GM19238 (cell line): ENCODE measurements around the gene PRRX1.

Source experiments
- DNase-seq: peaks from one replicate; pipeline ENCODE4 v3.0.0; 2011; ENCODE audit warnings: low spot score; ENCODE audit not compliant: insufficient read length

The PRRX1 gene

DNA sequence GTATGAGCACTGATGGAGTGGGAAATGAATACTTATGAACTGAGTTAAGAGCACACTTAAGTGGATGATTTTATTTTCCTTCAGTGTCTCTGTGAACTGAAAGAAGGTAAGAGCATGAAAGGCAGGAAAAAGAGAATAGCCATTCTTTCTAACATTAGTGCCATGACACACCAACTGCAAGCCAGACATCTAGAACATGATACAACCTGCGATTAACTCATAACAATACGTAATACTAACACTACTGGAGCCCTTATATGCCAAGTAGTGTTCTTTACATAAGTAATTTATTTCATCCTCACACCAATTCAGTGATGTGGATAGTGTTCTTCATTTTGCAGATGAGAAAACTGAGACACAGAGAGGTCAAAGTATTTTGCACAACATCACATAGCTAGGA is 56.7 kb downstream of the PRRX1 start:
- no peak for DNase-seq

DNA sequence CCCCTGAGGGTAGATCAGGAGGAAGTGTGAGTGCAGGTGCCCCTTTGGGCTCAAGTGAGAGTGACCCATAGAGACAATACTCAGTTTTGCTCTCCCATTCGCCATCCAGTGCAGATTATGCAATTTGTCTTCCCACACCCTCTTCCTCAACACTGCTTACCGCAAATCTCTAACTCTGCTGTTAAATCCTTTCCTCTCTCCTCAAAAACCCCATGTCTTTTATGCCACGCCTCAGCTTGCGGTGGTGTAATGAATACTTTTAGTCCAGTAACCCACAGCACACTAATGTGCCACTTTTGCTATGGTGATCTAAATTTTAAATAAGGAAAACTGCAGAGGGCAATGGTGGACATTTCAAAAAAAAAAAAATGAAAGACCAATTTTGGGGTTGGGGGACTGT is 57.7 kb downstream of the PRRX1 start:
- DNase-seq: no peak

DNA sequence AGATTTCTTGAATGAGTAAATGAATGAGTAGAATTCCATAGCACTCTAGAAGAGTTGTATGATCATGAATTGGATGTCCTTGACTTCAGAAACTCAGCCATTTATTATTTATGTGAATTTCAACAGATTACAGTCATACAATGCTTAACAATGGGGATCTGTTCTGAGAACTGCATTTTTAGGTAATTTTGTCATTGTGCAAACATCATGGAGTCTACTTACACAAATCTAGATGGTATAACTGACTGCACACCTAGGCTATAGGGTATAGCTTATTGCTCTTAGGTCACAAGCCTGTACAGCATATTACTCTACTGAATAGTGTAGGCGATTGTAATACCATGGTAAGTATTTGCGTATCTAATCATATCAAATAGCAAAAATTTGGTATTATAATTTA is 59.6 kb downstream of the PRRX1 start:
- no peak for DNase-seq

DNA sequence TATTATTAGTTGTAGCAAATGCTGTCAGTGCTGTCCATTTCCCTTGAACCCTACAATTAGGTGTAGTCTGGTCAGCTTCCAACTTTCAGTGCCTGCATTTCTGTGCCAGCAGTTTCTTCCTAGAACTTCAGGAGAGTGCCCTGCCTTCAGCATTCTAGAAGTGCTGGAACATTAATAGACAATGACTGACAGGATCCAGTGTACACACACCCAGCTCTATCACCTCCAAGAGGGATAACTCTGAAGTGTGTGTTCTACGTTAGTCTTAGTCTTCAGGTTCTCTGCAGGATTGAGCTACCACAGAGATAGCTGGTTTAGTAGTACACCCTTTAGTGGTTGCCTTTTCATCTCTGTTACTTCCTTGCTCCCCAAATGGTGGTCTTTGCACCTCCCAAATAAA is 61.4 kb downstream of the PRRX1 start:
- no peak for DNase-seq

DNA sequence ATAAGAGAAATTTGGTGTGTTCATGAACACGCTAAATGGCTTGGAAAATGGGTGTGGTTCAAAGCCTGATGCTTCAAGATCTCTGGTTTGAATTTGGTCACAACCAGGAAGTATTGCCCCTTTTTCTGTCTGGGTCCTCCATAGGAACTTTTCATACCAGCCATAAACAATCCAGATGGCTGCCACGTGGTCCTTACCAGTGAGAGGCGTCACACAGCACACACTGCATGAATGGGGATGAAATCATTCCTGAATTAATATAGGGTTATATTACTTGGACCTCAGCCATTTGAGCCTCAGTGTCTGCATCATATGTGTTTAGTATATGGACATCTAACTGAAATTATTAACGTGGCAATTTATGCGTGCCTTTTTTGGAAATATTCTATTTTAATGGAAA is 64.0 kb downstream of the PRRX1 start:
- DNase-seq: no peak

DNA sequence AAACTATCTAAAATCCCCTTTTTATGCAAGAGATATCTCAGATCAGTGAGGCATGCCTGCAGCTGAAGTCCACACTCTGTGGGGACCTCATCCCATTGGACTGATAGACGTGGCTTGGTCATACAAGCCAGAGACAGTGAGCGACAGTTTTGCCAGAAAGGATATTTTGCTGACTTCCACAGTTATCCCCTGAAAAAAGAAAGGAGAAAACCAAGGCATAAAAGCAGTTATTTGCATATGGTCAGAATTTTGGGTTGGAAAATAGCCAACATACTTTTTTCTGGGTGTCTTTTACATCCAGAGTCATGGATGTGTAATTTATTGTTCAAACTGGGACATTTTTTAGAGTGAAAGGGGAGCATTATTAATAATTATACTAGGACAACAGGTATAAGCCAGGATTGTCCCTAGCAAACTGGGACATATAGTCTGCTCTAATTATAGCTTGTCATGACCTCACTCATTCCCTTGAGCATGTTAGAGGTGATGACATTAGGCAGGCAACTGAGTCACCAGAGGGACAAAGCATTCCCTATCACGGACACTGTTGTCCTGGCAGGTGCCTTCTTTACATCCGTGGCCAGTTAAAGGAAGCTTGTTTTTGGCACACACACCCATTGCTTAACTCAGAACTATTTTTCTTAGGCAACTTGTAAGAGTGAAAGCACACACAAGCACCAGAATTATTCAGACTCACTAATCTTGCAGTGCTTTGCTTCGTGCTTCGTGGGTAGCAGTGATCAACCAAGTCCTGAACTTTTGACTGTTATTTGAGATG is 65.5 kb downstream of the PRRX1 start:
- no peak for DNase-seq

DNA sequence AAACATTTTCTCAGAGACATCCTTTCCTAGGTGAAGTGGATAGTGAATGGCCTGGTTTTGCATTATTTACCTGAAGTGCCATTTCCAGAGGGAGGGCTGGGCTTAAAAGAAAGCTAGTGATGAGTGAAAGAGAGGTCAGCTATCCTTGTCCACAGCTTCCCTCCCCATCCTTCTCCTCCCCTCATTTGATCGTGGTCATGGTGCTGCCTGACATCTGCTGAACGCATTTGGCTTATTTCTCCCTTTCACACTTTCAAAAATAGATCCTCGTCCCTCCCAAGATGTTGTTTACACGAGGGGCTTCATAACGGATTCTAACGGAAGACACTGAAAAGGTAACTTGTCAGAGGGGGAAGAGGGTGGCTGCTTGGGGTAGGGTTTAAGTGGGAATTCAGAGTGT is 66.1 kb downstream of the PRRX1 start:
- DNase-seq: no peak

DNA sequence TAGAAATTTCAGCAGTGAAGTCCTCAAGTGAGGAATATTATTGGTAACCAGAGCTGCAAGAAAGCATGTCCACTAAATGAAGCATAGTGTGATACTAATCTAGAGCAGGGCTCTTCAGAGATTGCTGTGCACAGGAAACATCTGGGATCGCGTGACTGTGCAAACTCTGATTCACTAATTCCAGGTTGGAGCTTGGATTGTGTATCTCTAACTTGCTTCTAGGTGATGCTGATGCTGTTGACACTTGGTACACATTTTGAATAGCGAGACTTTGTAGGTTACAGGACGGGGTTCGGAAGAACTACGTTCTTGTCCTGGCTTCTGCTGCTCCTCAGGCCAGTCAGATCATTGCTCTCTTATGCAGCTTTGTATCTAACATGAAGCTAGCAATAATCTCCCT is 66.5 kb downstream of the PRRX1 start:
- DNase-seq: no peak

DNA sequence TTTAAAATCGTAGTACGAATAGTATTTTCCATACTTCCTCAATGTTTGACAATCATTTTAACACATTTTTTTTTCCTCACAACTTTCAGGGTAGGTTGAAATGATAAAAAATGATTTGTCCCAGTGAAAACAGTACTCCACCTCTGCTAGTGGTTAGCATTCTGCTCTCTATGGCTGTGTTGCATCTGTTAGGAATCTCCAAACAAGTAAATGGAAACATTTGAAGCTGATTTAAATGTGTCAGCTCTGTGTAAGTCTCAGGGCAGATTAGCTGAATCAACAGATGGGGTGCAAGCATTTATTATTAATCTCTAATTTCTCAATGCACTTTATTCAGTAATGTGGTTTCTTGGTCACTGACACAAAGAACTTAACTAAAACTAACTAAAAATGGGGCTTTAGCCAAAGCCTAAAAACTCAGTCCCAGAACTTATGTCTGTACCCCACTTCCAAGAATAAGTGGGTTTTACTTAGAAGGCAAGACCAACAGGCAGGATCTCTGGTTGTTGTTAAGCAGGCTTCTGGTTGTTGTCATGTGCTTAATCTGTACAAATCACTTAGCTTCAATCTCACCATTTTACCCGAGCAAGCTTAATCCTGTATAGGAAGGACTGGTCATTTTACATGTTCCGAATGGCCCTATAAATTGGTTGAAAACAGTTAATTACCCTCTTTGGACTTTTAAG is 67.8 kb downstream of the PRRX1 start:
- no peak for DNase-seq

DNA sequence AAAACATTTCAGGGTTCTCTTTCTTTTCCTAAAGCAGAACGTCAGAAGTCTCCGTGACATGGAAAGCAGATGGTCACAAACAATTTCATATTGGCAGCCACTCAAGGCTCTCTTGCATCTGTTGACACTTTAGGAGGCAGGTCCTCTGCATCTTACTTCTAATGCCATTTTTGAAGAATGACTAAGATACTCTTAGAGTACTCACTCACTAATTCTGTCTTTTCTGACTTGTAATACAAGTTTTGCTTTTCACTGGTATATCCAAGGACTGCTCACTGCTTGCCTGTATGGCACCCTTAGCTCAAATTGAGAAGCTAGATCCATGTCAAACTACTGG is 68.3 kb downstream of the PRRX1 start:
- no peak for DNase-seq

DNA sequence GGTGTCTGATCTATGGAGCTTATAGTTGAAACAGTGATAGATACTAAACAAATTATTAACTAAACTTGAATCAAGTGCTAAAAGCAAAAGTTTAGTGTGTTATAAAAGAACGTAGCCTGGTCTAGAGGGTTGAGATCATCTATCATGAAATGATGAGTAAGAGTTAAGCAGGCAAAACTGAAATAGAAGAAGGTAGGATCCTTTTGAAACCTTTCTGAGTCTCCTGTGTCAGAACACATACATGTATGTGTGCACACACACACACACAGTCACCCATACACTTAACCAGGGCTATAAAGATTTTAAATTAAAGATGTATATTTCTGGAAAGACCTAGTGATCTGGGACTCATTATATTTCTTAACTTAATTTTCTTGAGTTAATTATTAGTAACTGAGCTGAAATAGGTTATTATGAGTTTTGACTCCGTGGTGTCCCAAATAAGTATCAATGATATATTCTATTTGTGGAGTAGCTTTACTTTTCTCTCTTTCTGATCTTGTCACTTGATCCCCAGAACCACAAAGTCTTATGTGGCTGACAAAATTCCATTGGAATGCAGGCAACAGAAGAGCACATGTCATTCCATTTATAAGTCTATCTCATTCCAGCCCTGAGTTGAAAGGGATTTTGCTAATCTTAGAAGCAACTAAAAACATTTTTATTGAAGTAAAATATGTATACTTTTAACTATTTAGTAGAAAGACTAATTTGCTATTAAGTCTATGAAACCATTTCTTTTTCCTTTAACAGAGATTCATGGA is 70.7 kb downstream of the PRRX1 start:
- no peak for DNase-seq

DNA sequence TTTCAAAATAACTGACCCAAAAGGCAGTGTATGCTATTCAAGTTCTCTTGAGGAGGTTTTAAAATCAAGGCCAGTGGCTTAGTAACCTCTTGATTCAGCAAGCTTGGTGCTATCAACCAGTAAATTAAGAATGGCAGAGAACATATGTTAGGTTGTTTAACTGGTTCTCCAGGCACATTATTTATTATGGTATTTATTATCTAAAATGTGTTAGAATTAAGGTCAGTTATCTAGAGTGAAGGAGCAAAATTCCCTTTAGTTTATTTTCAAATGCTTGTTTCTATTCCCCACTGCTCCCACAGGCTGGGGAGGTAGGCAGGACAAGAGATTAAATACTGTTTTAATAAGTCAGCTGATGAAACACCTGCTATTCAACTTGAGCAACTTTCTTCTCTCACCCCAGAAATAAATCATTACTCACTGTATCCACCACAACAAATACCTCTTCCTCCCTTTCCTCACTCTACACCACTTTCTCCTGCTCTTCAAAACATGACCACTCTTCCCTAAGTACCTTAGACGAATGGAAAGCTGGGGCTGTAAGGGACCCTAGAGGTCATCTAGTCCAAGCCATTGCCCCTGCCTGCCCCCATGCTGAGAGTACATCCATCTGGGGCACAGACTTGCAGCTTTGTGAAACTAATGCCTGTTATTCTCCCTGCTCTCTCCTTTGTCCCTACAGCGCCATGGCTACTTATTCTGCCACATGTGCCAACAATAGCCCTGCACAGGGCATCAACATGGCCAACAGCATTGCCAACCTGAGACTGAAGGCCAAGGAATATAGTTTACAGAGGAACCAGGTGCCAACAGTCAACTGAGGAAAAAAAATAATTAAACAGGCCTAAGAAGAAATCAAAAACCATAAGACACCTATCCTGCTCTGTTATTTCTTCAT is 71.7 kb downstream of the PRRX1 start:
- DNase-seq: no peak

DNA sequence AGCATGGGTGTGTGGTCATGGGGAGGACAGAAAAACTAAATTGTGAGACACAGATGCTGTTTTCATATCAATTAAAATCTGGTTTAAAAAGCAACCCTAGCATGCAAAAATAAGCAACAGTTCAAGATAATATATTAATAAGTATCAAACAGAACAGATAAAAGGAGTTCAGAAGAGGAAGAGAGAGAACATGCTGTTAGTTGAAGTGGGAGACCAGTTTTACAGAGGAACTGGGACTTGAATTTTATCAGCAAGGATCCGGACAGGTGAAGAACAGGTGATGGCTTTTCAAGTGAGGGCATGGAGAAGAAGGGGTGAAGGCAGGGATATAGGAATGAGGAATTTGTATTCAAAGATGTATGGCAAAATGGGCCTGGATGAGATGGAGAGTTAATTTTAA is 75.9 kb downstream of the PRRX1 start:
- DNase-seq: no peak

DNA sequence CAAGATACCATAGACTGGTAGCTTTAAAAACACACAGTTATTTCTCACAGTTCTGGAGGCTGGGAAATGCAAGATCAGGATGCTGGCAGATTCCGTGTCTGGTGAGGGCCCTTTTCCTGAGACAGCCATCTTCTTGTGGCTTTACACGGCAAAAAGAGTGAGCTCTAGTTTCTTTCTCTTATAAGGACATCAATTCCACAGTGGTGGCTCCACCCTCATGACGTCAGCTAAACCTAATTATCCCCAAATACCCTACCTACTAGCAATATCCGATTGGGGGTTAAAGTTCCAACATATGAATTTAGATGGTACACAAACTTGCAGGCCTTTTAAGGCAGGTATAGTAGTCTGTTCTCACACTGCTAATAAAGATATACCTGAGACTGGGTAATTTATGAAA is 77.7 kb downstream of the PRRX1 start:
- no peak for DNase-seq

DNA sequence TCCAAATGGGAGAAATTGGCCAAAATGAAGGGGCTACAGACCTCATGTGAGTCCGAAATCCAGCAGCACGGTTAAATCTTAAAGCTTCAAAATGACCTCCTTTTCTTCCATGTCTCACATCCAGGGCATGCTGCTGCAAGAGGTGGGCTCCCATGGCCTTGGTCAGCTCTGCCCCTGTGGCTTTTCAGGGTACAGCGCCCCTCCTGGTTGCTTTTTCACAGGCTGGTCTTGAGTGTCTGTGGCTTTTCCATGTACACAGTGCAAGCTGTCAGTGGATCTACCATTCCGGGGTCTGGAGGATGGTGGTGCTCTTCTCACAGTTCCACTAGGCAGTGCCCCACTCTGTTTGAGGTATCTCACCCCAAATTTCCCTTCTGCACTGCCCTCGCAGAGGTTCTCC is 78.7 kb downstream of the PRRX1 start:
- no peak for DNase-seq

DNA sequence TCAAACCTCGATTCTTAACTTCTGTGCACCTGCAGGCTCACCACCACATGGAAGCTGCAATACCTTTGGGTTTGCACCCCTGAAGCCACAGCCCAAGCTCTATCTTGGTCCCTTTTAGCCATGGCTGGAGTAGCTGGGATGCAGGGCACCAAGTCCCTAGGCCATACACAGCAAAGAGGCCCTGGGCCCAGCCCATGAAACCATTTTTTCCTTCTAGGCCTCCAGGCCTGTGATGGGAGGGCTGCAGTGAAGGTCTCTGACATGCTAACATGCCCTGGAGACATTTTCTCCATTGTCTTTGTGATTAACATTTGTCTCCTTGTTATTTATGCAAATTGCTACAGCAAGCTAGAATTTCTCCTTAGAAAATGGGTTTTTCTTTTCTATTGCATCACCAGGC is 79.2 kb downstream of the PRRX1 start:
- DNase-seq: no peak

DNA sequence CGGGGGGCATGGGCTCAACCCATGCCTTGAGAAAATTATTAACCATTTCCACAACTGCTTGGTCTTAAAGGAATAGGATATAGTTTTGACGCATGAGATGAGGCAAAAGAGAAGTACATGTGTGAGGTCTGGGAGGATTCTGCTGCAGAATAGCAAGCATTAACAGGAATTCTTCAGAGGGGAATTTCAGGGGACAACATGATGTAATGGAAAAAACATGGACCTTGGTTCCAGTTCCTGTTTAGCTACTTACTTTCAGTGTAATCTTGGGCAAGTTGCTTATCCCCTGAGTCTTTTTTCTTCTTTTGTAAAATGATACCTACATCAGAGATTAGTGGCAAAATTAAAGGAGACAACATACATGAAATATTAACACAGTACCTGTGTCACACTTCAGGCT is 85.6 kb downstream of the PRRX1 start:
- DNase-seq: no peak

DNA sequence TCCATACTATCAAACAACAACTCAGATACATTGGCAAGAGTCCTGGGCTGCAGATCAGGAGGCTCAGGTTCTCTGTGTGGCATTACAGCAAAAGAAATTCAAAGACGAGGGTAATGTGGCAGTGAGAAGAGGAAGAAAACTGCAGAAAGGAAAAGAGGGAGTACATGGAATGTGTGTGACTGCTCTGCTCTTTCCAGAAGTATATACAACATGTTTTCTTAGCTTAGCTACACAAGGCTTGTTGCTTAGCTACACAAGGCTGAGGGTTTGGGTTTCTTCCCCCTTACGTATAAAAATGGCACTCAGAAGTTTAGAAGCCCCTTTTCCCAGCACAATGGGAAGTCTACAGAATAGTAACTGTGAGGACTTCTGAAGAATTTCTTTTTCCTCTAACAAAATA is 86.0 kb downstream of the PRRX1 start:
- no peak for DNase-seq

DNA sequence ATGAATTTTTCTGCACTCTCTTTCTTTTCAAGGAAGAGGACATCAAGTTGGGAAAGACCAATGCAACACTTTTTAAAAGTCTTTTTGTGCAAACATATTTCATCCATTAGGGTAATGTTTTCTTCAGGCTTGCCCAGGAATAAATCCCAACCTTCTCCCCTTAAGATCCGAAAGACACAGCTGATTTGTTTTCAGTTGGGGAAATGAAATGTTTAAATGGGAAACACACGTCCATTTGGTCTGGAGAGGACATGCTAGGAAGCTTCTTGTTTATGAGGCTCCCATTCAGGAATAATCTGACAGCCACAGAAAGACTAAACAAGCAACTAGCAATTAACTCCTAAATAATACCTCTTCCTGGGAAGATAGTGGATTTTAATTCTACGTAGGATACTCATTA is 91.9 kb downstream of the PRRX1 start:
- DNase-seq: no peak

DNA sequence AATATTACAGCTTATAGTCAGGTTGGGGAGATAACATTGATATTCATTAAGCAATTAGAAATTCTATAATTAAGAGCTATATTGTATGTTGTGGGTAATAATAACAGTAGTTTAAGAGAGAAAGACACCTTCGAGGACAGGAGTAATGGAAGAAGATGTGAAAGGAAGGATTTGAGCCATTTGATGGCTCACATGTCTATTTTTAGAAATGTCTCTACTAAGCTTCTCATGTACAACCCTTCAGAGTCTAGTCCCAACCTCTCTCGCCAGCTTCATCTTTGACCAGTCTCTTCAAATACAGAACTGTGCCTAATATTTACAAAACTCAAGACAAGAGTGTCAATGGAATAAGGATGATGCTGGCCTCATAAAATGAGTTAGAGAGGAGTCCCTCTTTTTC is 95.1 kb downstream of the PRRX1 start:
- DNase-seq: no peak

DNA sequence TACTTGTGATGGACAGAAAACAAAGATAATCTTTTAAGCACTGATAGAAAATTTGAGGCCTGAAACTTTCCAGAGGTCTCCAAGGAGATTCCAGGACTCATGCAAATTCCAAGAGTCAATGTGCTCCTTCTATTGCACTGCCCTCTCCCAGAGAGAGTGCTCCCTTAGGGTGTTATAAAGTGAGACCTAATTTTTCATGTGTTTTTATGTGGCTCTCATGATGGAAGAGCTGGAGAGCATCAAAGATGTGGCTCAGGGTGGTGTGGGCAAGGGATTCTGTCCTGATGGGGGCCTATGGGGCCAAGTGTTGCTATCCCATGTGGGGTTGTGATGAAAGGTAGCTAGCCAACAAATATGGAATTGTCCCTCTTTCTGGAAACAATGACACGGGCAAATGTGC is 101.3 kb downstream of the PRRX1 start:
- no peak for DNase-seq
